ENCODE results near the gene ZSCAN5C.
"Not testable (repeated sequence)": the region's sequence is repeated elsewhere in the genome, so short reads cannot be mapped to it uniquely, and the experiment has no call there.

- not testable (repeated sequence) for TF ChIP-seq CTCF (optimal IDR thresholded peaks at IDR 0.05 in 1 of 3, IDR thresholded peaks at IDR 0.05 in 1 of 3, conservative IDR thresholded peaks at IDR 0.05 in 1 of 3; ENCODE audit: extremely low read depth in 1 of 3, insufficient read depth in 2 of 3, low read length in 3 of 3); EZH2 (IDR thresholded peaks at IDR 0.05; ENCODE audit: low read length)
These were observed 8.0 kb downstream of the ZSCAN5C start for GRCh38 chr19:56210036-56210435.
